Mesenchymal stem cell (in vitro differentiated cells and primary cell): ENCODE measurements around the gene NTMT2.

Source experiments
- DNase-seq: peaks from one replicate; pipeline ENCODE4 v3.0.0-alpha.2; 2013
- H2AFZ ChIP-seq: one replicate; pipeline ENCODE4 v1.6.1; 2013; ENCODE audit warnings: low read depth, mild to moderate bottlenecking, control low read depth, inconsistent platforms, low read length, moderate library complexity
- H2AK5ac ChIP-seq: 2 replicates; pipeline ENCODE4 v1.6.1; 2013; ENCODE audit warnings: low read length, moderate library complexity, mild to moderate bottlenecking, inconsistent platforms; ENCODE audit not compliant: severe bottlenecking
- H2BK120ac ChIP-seq: one replicate; pipeline ENCODE4 v1.6.1; 2013; ENCODE audit warnings: low read depth, mild to moderate bottlenecking, inconsistent platforms, low read length, moderate library complexity
- H2BK12ac ChIP-seq, 2 experiments: one replicate each; pipeline ENCODE4 v1.6.1; 2013; ENCODE audit warnings: inconsistent platforms in 2 of 2, low read length in 2 of 2, mild to moderate bottlenecking in 2 of 2, moderate library complexity in 2 of 2, control low read depth in 1 of 2
- H2BK15ac ChIP-seq: one replicate; pipeline ENCODE4 v1.6.1; 2013; ENCODE audit warnings: mild to moderate bottlenecking, low read depth, inconsistent platforms; ENCODE audit not compliant: poor library complexity, severe bottlenecking
- H2BK5ac ChIP-seq: 2 replicates; pipeline ENCODE4 v1.6.1; 2013; ENCODE audit warnings: low read depth, mild to moderate bottlenecking, low read length, control low read depth, inconsistent platforms; ENCODE audit not compliant: poor library complexity, severe bottlenecking
- H3K14ac ChIP-seq, 2 experiments: one replicate each; pipeline ENCODE4 v1.6.1; 2013; ENCODE audit warnings: inconsistent platforms in 2 of 2, low read length in 2 of 2, control low read depth in 1 of 2, mild to moderate bottlenecking in 1 of 2, moderate library complexity in 1 of 2
- H3K18ac ChIP-seq, 2 experiments: one replicate each; pipeline ENCODE4 v1.6.1; 2013; ENCODE audit warnings: inconsistent platforms in 2 of 2, low read length in 2 of 2, control low read depth in 1 of 2, low read depth in 1 of 2, mild to moderate bottlenecking in 1 of 2
- H3K23ac ChIP-seq, 2 experiments: one replicate each; pipeline ENCODE4 v1.6.1; 2013; ENCODE audit warnings: inconsistent platforms in 2 of 2, low read length in 2 of 2, mild to moderate bottlenecking in 2 of 2, moderate library complexity in 2 of 2, control low read depth in 1 of 2
- H3K27ac ChIP-seq: 2 replicates; pipeline ENCODE4 v1.5.1; 2013; ENCODE audit warnings: mild to moderate bottlenecking, moderate library complexity, low read length, control low read depth, inconsistent platforms; ENCODE audit not compliant: poor library complexity, severe bottlenecking
- H3K27me3 ChIP-seq, 2 experiments: 2 replicates each; pipeline versions ENCODE4 v1.6.1 to v1.7.0; 2013; ENCODE audit warnings: low read length in 2 of 2, mild to moderate bottlenecking in 2 of 2, moderate library complexity in 2 of 2, control low read depth in 1 of 2, inconsistent platforms in 1 of 2; ENCODE audit not compliant: control insufficient read depth in 1 of 2, insufficient read depth in 1 of 2
- H3K36me3 ChIP-seq, 2 experiments: 2 replicates each; pipeline versions ENCODE4 v1.6.1 to v1.7.0; 2013; ENCODE audit warnings: low read length in 2 of 2, control low read depth in 1 of 2, inconsistent platforms in 1 of 2, low read depth in 1 of 2, mild to moderate bottlenecking in 1 of 2; ENCODE audit not compliant: insufficient read depth in 2 of 2, control insufficient read depth in 1 of 2
- H3K4ac ChIP-seq, 2 experiments: one replicate each; pipeline ENCODE4 v1.6.1; 2013; ENCODE audit warnings: inconsistent platforms in 2 of 2, low read length in 2 of 2, mild to moderate bottlenecking in 2 of 2, moderate library complexity in 2 of 2, control low read depth in 1 of 2, low read depth in 1 of 2
- H3K4me1 ChIP-seq: 2 replicates; pipeline ENCODE4 v1.6.1; 2013; ENCODE audit warnings: low read depth, low read length, control low read depth; ENCODE audit not compliant: control insufficient read depth, insufficient read depth
- H3K4me2 ChIP-seq: 2 replicates; pipeline ENCODE4 v1.6.1; 2013; ENCODE audit warnings: low read length, mild to moderate bottlenecking, inconsistent platforms; ENCODE audit not compliant: poor library complexity, severe bottlenecking
- H3K4me3 ChIP-seq, 2 experiments: 2 replicates each; pipeline versions ENCODE4 v1.5.1 to v1.7.0; 2013; ENCODE audit warnings: low read length in 2 of 2, mild to moderate bottlenecking in 2 of 2, control low read depth in 1 of 2, low read depth in 1 of 2; ENCODE audit not compliant: insufficient read depth in 1 of 2
- H3K79me1 ChIP-seq: replicated peaks from 2 replicates; pipeline ENCODE4 v1.6.1; 2013; ENCODE audit warnings: mild to moderate bottlenecking, control low read depth, low read length, inconsistent platforms; ENCODE audit not compliant: poor library complexity, severe bottlenecking
- H3K9ac ChIP-seq: 2 replicates; pipeline ENCODE4 v1.7.0; 2013; ENCODE audit warnings: mild to moderate bottlenecking, low read length, moderate library complexity
- H3K9me3 ChIP-seq: 2 replicates; pipeline ENCODE4 v1.7.0; 2013; ENCODE audit warnings: mild to moderate bottlenecking, low read length; ENCODE audit not compliant: control insufficient read depth
- H4K8ac ChIP-seq: one replicate; pipeline ENCODE4 v1.6.1; 2013; ENCODE audit warnings: inconsistent platforms, mild to moderate bottlenecking, low read length, moderate library complexity
- H4K91ac ChIP-seq: one replicate; pipeline ENCODE4 v1.6.1; 2013; ENCODE audit warnings: mild to moderate bottlenecking, low read length, inconsistent platforms
- WGBS: methylation state at CpG from one replicate; pipeline ENCODE4 v1.1.7; 2013; ENCODE audit warnings: mixed read lengths; 5-methylcytosine and 5-hydroxymethylcytosine counted together

NTMT2 gene

GRCh38 chr1:170203693-170204092, 57.9 kb downstream of the NTMT2 start:
- Histone ChIP-seq H2BK5ac (no peak overlapping the region), H3K4me1 (no peaks in the 10 kb centered on the region), H4K8ac (no peak overlapping the region), H3K27ac (no peak overlapping the region), H3K18ac (no peak overlapping the region), H3K4ac (no peak overlapping the region), H2BK12ac (no peak overlapping the region), H3K23ac (no peak overlapping the region), H3K27me3 (no peaks in the 10 kb centered on the region), H3K36me3 (no peaks in the 10 kb centered on the region), H3K9me3 (no peaks in the 10 kb centered on the region), H3K4me2 (no peak overlapping the region), H2AK5ac (no peak overlapping the region), H2BK120ac (no peak overlapping the region), H3K9ac (peak overlapping the region; percentile 65), H2AFZ (no peak overlapping the region), H4K91ac (no peak overlapping the region), H3K79me1 (no peaks in the 10 kb centered on the region), H3K4me3 (no peak overlapping the region), H3K14ac (no peak overlapping the region), H2BK15ac (no peak overlapping the region)
- no peak for DNase-seq

GRCh38 chr1:170204121-170204520, 58.4 kb downstream of the NTMT2 start:
- Histone ChIP-seq H3K18ac (no peak overlapping the region), H2AK5ac (no peak overlapping the region), H3K23ac (no peak overlapping the region), H3K14ac (no peak overlapping the region), H3K36me3 (no peaks in the 10 kb centered on the region), H2BK12ac (no peak overlapping the region), H2BK5ac (no peak overlapping the region), H3K4ac (no peak overlapping the region), H3K9me3 (no peaks in the 10 kb centered on the region), H3K27ac (no peak overlapping the region), H3K27me3 (no peaks in the 10 kb centered on the region), H3K79me1 (no peaks in the 10 kb centered on the region), H3K4me3 (no peak overlapping the region), H2BK120ac (no peak overlapping the region), H3K4me2 (no peak overlapping the region), H2AFZ (no peak overlapping the region), H2BK15ac (no peak overlapping the region), H4K8ac (no peak overlapping the region), H3K9ac (peak overlapping the region; percentile 65), H3K4me1 (no peaks in the 10 kb centered on the region), H4K91ac (no peak overlapping the region)
- DNase-seq = no peak
- WGBS = no CpG with 5 or more reads among the region's 3 CpGs

- Histone ChIP-seq H3K4me3 (no peak overlapping the region), H2BK120ac (no peak overlapping the region), H3K18ac (no peak overlapping the region), H4K8ac (no peak overlapping the region), H3K4me1 (no peaks in the 10 kb centered on the region), H2AFZ (no peak overlapping the region), H2AK5ac (no peak overlapping the region), H3K27me3 (no peaks in the 10 kb centered on the region), H3K23ac (no peak overlapping the region), H3K4ac (no peak overlapping the region), H3K9ac (peak overlapping the region; percentile 65), H2BK12ac (no peak overlapping the region), H3K36me3 (no peaks in the 10 kb centered on the region), H2BK5ac (no peak overlapping the region), H3K9me3 (no peaks in the 10 kb centered on the region), H3K79me1 (no peaks in the 10 kb centered on the region), H3K27ac (no peak overlapping the region), H3K4me2 (no peak overlapping the region), H4K91ac (no peak overlapping the region), H3K14ac (no peak overlapping the region), H2BK15ac (no peak overlapping the region)
- DNase-seq = no peak
Measured at GRCh38 chr1:170205301-170205700, 59.5 kb downstream of the NTMT2 start.

GRCh38 chr1:170209125-170209524, 63.4 kb downstream of the NTMT2 start:
- Histone ChIP-seq H2AK5ac (no peak overlapping the region), H2BK120ac (no peak overlapping the region), H3K4me1 (no peaks in the 10 kb centered on the region), H3K27me3 (no peaks in the 10 kb centered on the region), H3K18ac (no peak overlapping the region), H2BK15ac (no peak overlapping the region), H2BK5ac (no peak overlapping the region), H3K27ac (no peak overlapping the region), H3K4me3 (no peak overlapping the region), H3K4ac (no peak overlapping the region), H3K23ac (no peak overlapping the region), H4K91ac (no peak overlapping the region), H4K8ac (no peak overlapping the region), H3K36me3 (no peaks in the 10 kb centered on the region), H3K9ac (no peak overlapping the region), H2BK12ac (no peak overlapping the region), H3K9me3 (no peaks in the 10 kb centered on the region), H2AFZ (no peak overlapping the region), H3K4me2 (no peak overlapping the region), H3K79me1 (no peaks in the 10 kb centered on the region), H3K14ac (no peak overlapping the region)
- DNase-seq = no peak
